Measurements from ENCODE around the gene TP53TG3C.
"Not testable (repeated sequence)": the region's sequence is repeated elsewhere in the genome, so short reads cannot be mapped to it uniquely, and the experiment has no call there.

Gene TP53TG3C

GRCh38 chr16:33193926-33194325 lies at the start of gene TP53TG3C:
Gene TP53TG3C, plus strand, starts transcription at chr16:33194226. Its CDS starts 68 bp downstream, at chr16:33194294.
- DNase-seq: not testable (repeated sequence)

All from SHP77 (cell line).